ENCODE results near the gene IL1RN.

DNA sequence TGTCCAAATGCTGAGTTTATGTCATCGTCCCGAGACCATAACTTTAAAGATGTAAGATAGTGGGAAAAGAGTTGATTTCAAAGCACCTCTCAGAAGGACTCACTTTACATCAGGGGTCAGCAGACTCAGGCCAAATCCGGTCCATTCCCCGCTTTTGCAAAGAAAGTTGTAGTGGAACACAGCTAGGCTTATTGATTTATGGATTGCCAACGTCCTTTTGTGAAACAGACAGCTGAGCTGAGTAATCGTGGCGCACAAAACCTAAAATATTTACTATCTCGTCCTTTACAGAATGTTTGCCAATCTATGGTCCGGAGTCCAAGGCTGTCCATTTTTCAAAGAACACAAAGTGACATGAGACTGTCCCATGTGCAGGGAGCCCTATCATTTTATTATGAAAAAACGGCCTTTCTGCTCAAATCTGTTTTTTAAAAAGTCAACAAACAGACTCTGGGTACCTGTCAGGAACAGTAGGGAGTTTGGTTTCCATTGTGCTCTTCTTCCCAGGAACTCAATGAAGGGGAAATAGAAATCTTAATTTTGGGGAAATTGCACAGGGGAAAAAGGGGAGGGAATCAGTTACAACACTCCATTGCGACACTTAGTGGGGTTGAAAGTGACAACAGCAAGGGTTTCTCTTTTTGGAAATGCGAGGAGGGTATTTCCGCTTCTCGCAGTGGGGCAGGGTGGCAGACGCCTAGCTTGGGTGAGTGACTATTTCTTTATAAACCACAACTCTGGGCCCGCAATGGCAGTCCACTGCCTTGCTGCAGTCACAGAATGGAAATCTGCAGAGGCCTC is at the start of gene IL1RN:
- TF ChIP-seq CTCF (conservative IDR thresholded peaks at IDR 0.05 in 1 of 2, IDR thresholded peaks at IDR 0.05 in 1 of 2; ENCODE audit: extremely low read depth in 1 of 2, insufficient read depth in 1 of 2, low read depth in 1 of 2, low read length in 2 of 2) (no peak), EZH2 (IDR thresholded peaks at IDR 0.05; ENCODE audit: borderline replicate concordance, low read length) (no peak)

Measured in mammary epithelial cell (primary cell).